Measurements from ENCODE around the gene GRXCR2. TPM values are rescaled to one million over a fixed set of nuclear protein-coding genes. Genes with fewer than 3 reads are reported as not detected.
"Not testable (repeated sequence)": the region's sequence is repeated elsewhere in the genome, so short reads cannot be mapped to it uniquely, and the experiment has no call there.

GRXCR2 gene
- total RNA-seq, 1 donor = not detected

DNA sequence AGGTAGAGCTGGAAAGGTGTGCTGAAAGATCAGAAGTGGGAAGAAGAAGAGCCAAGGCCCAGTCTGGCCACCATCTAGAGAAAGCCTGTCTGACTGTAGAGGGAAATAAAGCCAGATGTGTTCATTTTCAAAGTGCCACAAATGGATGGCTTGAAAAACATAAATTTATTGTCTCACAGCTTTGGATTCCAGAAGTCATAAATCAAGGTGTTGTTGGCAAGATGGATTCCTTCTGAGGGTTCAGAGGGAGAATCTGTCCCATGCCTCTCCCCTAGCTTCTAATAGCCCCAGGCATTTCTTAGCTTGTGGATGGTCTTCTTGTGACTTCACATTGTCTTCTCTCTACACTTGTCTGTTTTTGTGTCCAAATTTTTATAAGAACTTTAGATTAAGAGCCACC, 31.5 kb downstream of the GRXCR2 start:
- no peak overlapping the region for H3K4me3 ChIP-seq (ENCODE audit: insufficient read depth, low read length)
- no peaks in the 10 kb centered on the region for H4K20me1 ChIP-seq (ENCODE audit: insufficient read depth, low read length)
- no peak overlapping the region for H3K4me2 ChIP-seq (ENCODE audit: insufficient read depth, low read length)
- no peaks in the 10 kb centered on the region for H3K79me2 ChIP-seq (ENCODE audit: insufficient read depth, low read length)
- H3K4me1 ChIP-seq (ENCODE audit: insufficient read depth, low read length) = no peaks in the 10 kb centered on the region
- no peaks in the 10 kb centered on the region for H3K36me3 ChIP-seq (ENCODE audit: insufficient read depth, low read length)
- DNase-seq (ENCODE audit: insufficient read length, low spot score, missing footprints) = no peak
- H3K27me3 ChIP-seq (ENCODE audit: insufficient read depth, low read length) = no peaks in the 10 kb centered on the region
- H3K27ac ChIP-seq (ENCODE audit: low read depth, low read length) = no peak overlapping the region
- TF ChIP-seq, protein P1, sequence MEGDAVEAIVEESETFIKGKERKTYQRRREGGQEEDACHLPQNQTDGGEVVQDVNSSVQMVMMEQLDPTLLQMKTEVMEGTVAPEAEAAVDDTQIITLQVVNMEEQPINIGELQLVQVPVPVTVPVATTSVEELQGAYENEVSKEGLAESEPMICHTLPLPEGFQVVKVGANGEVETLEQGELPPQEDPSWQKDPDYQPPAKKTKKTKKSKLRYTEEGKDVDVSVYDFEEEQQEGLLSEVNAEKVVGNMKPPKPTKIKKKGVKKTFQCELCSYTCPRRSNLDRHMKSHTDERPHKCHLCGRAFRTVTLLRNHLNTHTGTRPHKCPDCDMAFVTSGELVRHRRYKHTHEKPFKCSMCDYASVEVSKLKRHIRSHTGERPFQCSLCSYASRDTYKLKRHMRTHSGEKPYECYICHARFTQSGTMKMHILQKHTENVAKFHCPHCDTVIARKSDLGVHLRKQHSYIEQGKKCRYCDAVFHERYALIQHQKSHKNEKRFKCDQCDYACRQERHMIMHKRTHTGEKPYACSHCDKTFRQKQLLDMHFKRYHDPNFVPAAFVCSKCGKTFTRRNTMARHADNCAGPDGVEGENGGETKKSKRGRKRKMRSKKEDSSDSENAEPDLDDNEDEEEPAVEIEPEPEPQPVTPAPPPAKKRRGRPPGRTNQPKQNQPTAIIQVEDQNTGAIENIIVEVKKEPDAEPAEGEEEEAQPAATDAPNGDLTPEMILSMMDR (IDR thresholded peaks at IDR 0.05; ENCODE audit: extremely low read depth, low read depth, low read length) = no peak
- no peaks in the 10 kb centered on the region for H3K9me3 ChIP-seq (ENCODE audit: low read depth, low read length)
- no peak overlapping the region for H2AFZ ChIP-seq (ENCODE audit: low read length)

DNA sequence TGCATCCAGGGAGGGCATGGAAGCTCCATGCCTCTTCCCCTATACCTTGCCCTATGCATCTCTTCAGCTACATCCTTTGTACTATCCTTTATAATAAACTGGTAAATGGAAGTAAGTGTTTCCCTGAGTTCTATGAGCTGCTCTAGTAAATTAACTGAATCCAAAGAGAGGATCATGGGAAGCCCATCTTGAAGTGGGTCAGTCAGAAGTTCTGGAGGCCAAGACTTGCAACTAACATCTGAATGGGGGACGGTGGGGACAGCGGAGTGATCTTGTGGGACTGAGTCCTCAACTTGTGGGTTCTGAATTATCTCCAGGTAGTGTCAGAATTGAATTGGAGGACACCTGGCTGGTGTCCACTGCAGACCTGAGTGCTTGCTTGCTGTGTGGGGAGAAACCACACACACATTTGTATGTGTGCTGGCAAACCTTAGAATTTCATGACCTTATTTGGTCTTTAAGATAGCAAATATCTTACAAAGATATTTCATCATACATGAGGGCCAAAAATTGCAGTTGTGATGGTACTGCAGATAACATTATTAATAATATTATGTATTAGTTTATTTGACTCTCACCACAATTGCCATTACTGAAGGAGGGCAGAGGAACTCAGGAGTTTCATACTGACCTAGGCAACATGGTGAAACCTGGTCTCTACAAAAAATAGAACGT, 32.2 kb downstream of the GRXCR2 start:
- TF ChIP-seq, protein P1 (IDR thresholded peaks at IDR 0.05; ENCODE audit: extremely low read depth, low read depth, low read length) = no peak
- no peaks in the 10 kb centered on the region for H3K9me3 ChIP-seq (ENCODE audit: low read depth, low read length)
- H4K20me1 ChIP-seq (ENCODE audit: insufficient read depth, low read length) = no peaks in the 10 kb centered on the region
- H3K4me3 ChIP-seq (ENCODE audit: insufficient read depth, low read length) = no peak overlapping the region
- no peak overlapping the region for H3K4me2 ChIP-seq (ENCODE audit: insufficient read depth, low read length)
- DNase-seq (ENCODE audit: insufficient read length, low spot score, missing footprints) = no peak
- no peaks in the 10 kb centered on the region for H3K79me2 ChIP-seq (ENCODE audit: insufficient read depth, low read length)
- H3K36me3 ChIP-seq (ENCODE audit: insufficient read depth, low read length) = no peaks in the 10 kb centered on the region
- H3K4me1 ChIP-seq (ENCODE audit: insufficient read depth, low read length) = peaks cover 6% of the 10 kb centered on the region
- H2AFZ ChIP-seq (ENCODE audit: low read length) = no peak overlapping the region
- H3K27me3 ChIP-seq (ENCODE audit: insufficient read depth, low read length) = no peaks in the 10 kb centered on the region
- no peak overlapping the region for H3K27ac ChIP-seq (ENCODE audit: low read depth, low read length)

DNA sequence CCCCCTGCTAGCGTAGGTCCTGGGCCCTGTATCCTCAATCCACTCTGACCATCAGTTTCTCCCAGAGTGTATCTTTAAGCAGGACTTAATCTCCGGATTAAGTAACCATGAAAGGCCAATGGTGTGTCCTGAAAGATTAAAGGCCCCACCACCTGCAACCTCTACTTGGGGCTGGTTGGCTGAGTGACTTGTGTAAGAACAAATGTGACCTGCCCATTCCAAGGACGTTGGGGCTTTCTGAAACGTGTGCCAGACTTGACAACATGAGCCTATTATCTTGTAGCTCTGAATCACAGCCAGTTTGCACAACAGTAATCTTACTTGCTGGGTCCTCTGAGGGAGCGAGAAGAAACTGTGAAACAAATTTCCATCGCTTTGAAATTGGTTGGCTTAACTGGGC, 34.5 kb downstream of the GRXCR2 start:
- H3K4me3 ChIP-seq (ENCODE audit: insufficient read depth, low read length) = no peak overlapping the region
- TF ChIP-seq, protein P1 (IDR thresholded peaks at IDR 0.05; ENCODE audit: extremely low read depth, low read depth, low read length) = no peak
- no peak overlapping the region for H2AFZ ChIP-seq (ENCODE audit: low read length)
- no peaks in the 10 kb centered on the region for H3K36me3 ChIP-seq (ENCODE audit: insufficient read depth, low read length)
- H3K27me3 ChIP-seq (ENCODE audit: insufficient read depth, low read length) = no peaks in the 10 kb centered on the region
- H3K4me1 ChIP-seq (ENCODE audit: insufficient read depth, low read length) = peaks cover 16% of the 10 kb centered on the region
- H3K79me2 ChIP-seq (ENCODE audit: insufficient read depth, low read length) = peaks cover 5% of the 10 kb centered on the region
- no peak overlapping the region for H3K27ac ChIP-seq (ENCODE audit: low read depth, low read length)
- H3K9me3 ChIP-seq (ENCODE audit: low read depth, low read length) = no peaks in the 10 kb centered on the region
- no peak overlapping the region for H3K4me2 ChIP-seq (ENCODE audit: insufficient read depth, low read length)
- no peak for DNase-seq (ENCODE audit: insufficient read length, low spot score, missing footprints)
- no peaks in the 10 kb centered on the region for H4K20me1 ChIP-seq (ENCODE audit: insufficient read depth, low read length)

- not testable (repeated sequence) for H4K20me1 ChIP-seq (ENCODE audit: insufficient read depth, low read length); H3K36me3 ChIP-seq (ENCODE audit: insufficient read depth, low read length); H3K9me3 ChIP-seq (ENCODE audit: low read depth, low read length); H3K27ac ChIP-seq (ENCODE audit: low read depth, low read length); H3K27me3 ChIP-seq (ENCODE audit: insufficient read depth, low read length); DNase-seq (ENCODE audit: insufficient read length, low spot score, missing footprints)
- peaks cover 16% of the 10 kb centered on the region for H3K79me2 ChIP-seq (ENCODE audit: insufficient read depth, low read length)
- peak overlapping the region; percentile 93 for H2AFZ ChIP-seq (ENCODE audit: low read length)
- H3K4me2 ChIP-seq (ENCODE audit: insufficient read depth, low read length) = peak overlapping the region; percentile 81
- H3K4me1 ChIP-seq (ENCODE audit: insufficient read depth, low read length) = peaks cover 16% of the 10 kb centered on the region
- H3K4me3 ChIP-seq (ENCODE audit: insufficient read depth, low read length) = peak overlapping the region; percentile 79
Observed at GRCh38 chr5:145836241-145836640, 36.6 kb downstream of the GRXCR2 start.

All from osteoblast (primary cell).